Measurements from ENCODE around the gene APRT. TPM values are rescaled to one million over a fixed set of nuclear protein-coding genes. Genes with fewer than 3 reads are reported as not detected.

The APRT gene
- total RNA-seq, 1 donor from 2014 or later: 153 TPM

GRCh38 chr16:88803264-88803987 lies 8.3 kb downstream of the APRT start, which contains the start of gene CDT1:
Gene CDT1 (plus strand): TSS chr16:88803789. CDS start chr16:88803832, 43 bp downstream.
- no peak for FAIRE-seq
- TF ChIP-seq CTCF (IDR thresholded peaks at IDR 0.05; ENCODE audit: insufficient read depth, low read length, severe bottlenecking): no peak
- Histone ChIP-seq H3K36me3 (ENCODE audit: control insufficient read depth, insufficient read depth, low read length) (peaks cover 4% of the 10 kb centered on the region), H3K4me3 (ENCODE audit: low read depth, low read length) (peak within 1 kb of the TSS; percentile 70), H3K27me3 (ENCODE audit: control insufficient read depth, insufficient read depth, low read length) (no peaks in the 10 kb centered on the region)
- peak; percentile 39 for DNase-seq (ENCODE audit: low read depth)

GRCh38 chr16:88800277-88800592 lies 11.5 kb downstream of the APRT start:
- no peak for TF ChIP-seq CTCF (IDR thresholded peaks at IDR 0.05; ENCODE audit: insufficient read depth, low read length, severe bottlenecking)
- Histone ChIP-seq H3K27me3 (ENCODE audit: control insufficient read depth, insufficient read depth, low read length) (no peaks in the 10 kb centered on the region), H3K4me3 (ENCODE audit: low read depth, low read length) (no peak overlapping the region), H3K36me3 (ENCODE audit: control insufficient read depth, insufficient read depth, low read length) (no peaks in the 10 kb centered on the region)
- DNase-seq (ENCODE audit: low read depth) (no peak), FAIRE-seq (no peak)

GRCh38 chr16:88799569-88800276 lies 12.0 kb downstream of the APRT start:
- no peaks in the 10 kb centered on the region for H3K27me3 ChIP-seq (ENCODE audit: control insufficient read depth, insufficient read depth, low read length)
- no peak overlapping the region for H3K4me3 ChIP-seq (ENCODE audit: low read depth, low read length)
- H3K36me3 ChIP-seq (ENCODE audit: control insufficient read depth, insufficient read depth, low read length): no peaks in the 10 kb centered on the region
- FAIRE-seq (no peak), DNase-seq (ENCODE audit: low read depth) (no peak)
- TF ChIP-seq CTCF (IDR thresholded peaks at IDR 0.05; ENCODE audit: insufficient read depth, low read length, severe bottlenecking): no peak

GRCh38 chr16:88798772-88799455 lies 12.8 kb downstream of the APRT start:
- Histone ChIP-seq H3K36me3 (ENCODE audit: control insufficient read depth, insufficient read depth, low read length) (no peaks in the 10 kb centered on the region), H3K4me3 (ENCODE audit: low read depth, low read length) (no peak overlapping the region), H3K27me3 (ENCODE audit: control insufficient read depth, insufficient read depth, low read length) (no peaks in the 10 kb centered on the region)
- TF ChIP-seq CTCF (IDR thresholded peaks at IDR 0.05; ENCODE audit: insufficient read depth, low read length, severe bottlenecking): no peak
- no peak for FAIRE-seq
- no peak for DNase-seq (ENCODE audit: low read depth)

GRCh38 chr16:88798073-88798472 lies 13.7 kb downstream of the APRT start:
- H3K27me3 ChIP-seq (ENCODE audit: control insufficient read depth, insufficient read depth, low read length): no peaks in the 10 kb centered on the region
- no peak for TF ChIP-seq CTCF (IDR thresholded peaks at IDR 0.05; ENCODE audit: insufficient read depth, low read length, severe bottlenecking)

More at GRCh38 chr16:88798073-88798472, 13.7 kb downstream of the APRT start:
- Histone ChIP-seq H3K36me3 (ENCODE audit: control insufficient read depth, insufficient read depth, low read length) (no peaks in the 10 kb centered on the region), H3K4me3 (ENCODE audit: low read depth, low read length) (no peak overlapping the region)
- no peak for DNase-seq (ENCODE audit: low read depth)
- no peak for FAIRE-seq
